ENCODE measurements around the gene PRDM15.

Gene PRDM15

DNA sequence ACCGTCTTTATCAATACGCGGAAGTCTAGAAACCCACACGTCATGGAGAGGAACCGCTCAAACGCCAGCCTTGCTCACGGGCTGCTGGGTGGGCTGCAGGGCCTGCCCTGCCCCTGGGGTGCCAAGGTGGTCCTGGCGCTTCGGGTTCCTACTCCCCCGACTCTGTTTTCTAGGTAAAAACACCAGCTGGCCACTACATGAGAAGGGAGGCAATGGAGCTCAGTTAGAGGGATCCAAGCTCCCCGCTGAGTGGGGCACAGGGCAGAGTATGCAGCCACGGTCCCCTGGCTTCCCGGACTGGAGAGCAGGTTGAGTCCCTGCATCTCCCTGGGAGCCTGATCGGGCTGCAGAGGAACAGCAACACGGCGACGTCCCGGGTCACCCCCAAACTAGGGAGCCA lies 71.0 kb downstream of the PRDM15 start:
- Histone ChIP-seq H4K91ac (ENCODE audit: low read depth, low read length) (no peak overlapping the region), H3K27ac (ENCODE audit: low read depth, low read length) (no peak overlapping the region), H3K9me3 (ENCODE audit: insufficient read depth, low read depth, low read length) (peaks cover 4% of the 10 kb centered on the region), H2BK5ac (ENCODE audit: low read depth, low read length, poor library complexity) (no peak overlapping the region), H3K14ac (ENCODE audit: low read length) (no peak overlapping the region), H3K79me1 (ENCODE audit: low read length) (no peaks in the 10 kb centered on the region), H4K12ac (ENCODE audit: low read depth, low read length) (no peak overlapping the region), H3K4me3 (ENCODE audit: low read depth, low read length) (no peak overlapping the region), H3K4me1 (ENCODE audit: control insufficient read depth in 1 of 2, insufficient read depth in 2 of 2, low read length in 2 of 2) (no peaks in the 10 kb centered on the region), H3K4me2 (ENCODE audit: low read length) (no peak overlapping the region), H2AFZ (ENCODE audit: insufficient read depth, low read length, poor library complexity) (no peak overlapping the region), H2BK12ac (ENCODE audit: low read length) (no peak overlapping the region), H3K18ac (ENCODE audit: low read length) (no peak overlapping the region), H2BK120ac (ENCODE audit: insufficient read depth, low read length, poor library complexity) (no peak overlapping the region), H3K79me2 (ENCODE audit: control insufficient read depth, insufficient read depth, low read length, poor library complexity) (no peaks in the 10 kb centered on the region), H2AK5ac (ENCODE audit: low read length) (no peak overlapping the region), H3K9ac (ENCODE audit: low read length) (no peak overlapping the region), H3K36me3 (ENCODE audit: control insufficient read depth in 1 of 2, insufficient read depth in 2 of 2, low read length in 2 of 2) (peaks cover 21 to 22% of the 10 kb centered on the region in 2 experiments), H3K4ac (ENCODE audit: low read depth, low read length) (no peak overlapping the region), H4K8ac (ENCODE audit: low read depth, low read length) (no peak overlapping the region), H3K27me3 (ENCODE audit: insufficient read depth, low read length) (no peaks in the 10 kb centered on the region), H3K23ac (ENCODE audit: low read length) (no peak overlapping the region)
- WGBS (ENCODE audit: extremely low coverage, insufficient coverage, insufficient read length): no CpG with 5 or more reads among the region's 18 CpGs
- no peak for DNase-seq

DNA sequence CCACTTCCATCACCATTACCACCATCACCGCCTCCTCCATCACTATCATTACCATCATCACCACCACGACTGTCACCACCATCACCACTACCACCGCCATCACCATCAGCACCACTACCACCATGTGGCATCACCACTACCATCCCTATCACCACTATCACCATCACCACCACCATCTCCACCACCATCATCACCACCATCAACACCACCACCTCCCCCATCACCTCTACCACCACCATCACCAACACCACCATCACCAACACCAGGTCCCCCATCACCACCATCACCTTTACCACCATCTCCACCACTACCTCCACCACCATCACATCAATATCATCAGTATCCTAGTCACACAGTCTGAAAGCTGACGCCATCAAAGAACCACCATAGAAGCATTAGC lies 72.4 kb downstream of the PRDM15 start:
- Histone ChIP-seq H2BK5ac (ENCODE audit: low read depth, low read length, poor library complexity) (no peak overlapping the region), H3K18ac (ENCODE audit: low read length) (no peak overlapping the region), H3K23ac (ENCODE audit: low read length) (no peak overlapping the region), H3K9me3 (ENCODE audit: insufficient read depth, low read depth, low read length) (peaks cover 4% of the 10 kb centered on the region), H2BK120ac (ENCODE audit: insufficient read depth, low read length, poor library complexity) (no peak overlapping the region), H2AK5ac (ENCODE audit: low read length) (no peak overlapping the region), H2BK12ac (ENCODE audit: low read length) (no peak overlapping the region), H3K79me2 (ENCODE audit: control insufficient read depth, insufficient read depth, low read length, poor library complexity) (no peaks in the 10 kb centered on the region), H3K4me3 (ENCODE audit: low read depth, low read length) (no peak overlapping the region), H3K27me3 (ENCODE audit: insufficient read depth, low read length) (no peaks in the 10 kb centered on the region), H4K8ac (ENCODE audit: low read depth, low read length) (no peak overlapping the region), H3K4me2 (ENCODE audit: low read length) (no peak overlapping the region), H3K4me1 (ENCODE audit: control insufficient read depth in 1 of 2, insufficient read depth in 2 of 2, low read length in 2 of 2) (no peaks in the 10 kb centered on the region), H3K9ac (ENCODE audit: low read length) (no peak overlapping the region), H3K27ac (ENCODE audit: low read depth, low read length) (no peak overlapping the region), H2AFZ (ENCODE audit: insufficient read depth, low read length, poor library complexity) (no peak overlapping the region), H3K4ac (ENCODE audit: low read depth, low read length) (no peak overlapping the region), H4K12ac (ENCODE audit: low read depth, low read length) (no peak overlapping the region), H4K91ac (ENCODE audit: low read depth, low read length) (no peak overlapping the region), H3K14ac (ENCODE audit: low read length) (no peak overlapping the region), H3K36me3 (ENCODE audit: control insufficient read depth in 1 of 2, insufficient read depth in 2 of 2, low read length in 2 of 2) (peaks cover 17 to 28% of the 10 kb centered on the region in 2 experiments), H3K79me1 (ENCODE audit: low read length) (no peaks in the 10 kb centered on the region)
- WGBS (ENCODE audit: extremely low coverage, insufficient coverage, insufficient read length): no CpG with 5 or more reads among the region's 4 CpGs
- no peak for DNase-seq

DNA sequence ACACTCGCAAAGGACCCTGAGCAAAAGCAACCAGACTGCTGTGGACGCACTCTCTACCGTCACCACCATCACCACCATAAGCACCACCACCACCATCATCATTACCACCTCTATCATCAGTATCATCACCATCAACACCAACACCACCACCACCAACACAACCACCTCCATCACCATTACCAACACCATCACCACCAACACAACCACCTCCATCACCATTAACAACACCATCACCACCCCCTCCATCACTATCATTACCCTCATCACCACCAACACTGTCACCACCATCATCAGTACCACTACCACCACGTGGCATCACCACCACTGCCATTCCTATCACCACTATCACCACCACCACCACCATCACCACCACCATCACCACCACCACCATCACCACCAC lies 73.5 kb downstream of the PRDM15 start:
- Histone ChIP-seq H3K79me2 (ENCODE audit: control insufficient read depth, insufficient read depth, low read length, poor library complexity) (no peaks in the 10 kb centered on the region), H2BK5ac (ENCODE audit: low read depth, low read length, poor library complexity) (no peak overlapping the region), H2AFZ (ENCODE audit: insufficient read depth, low read length, poor library complexity) (no peak overlapping the region), H3K23ac (ENCODE audit: low read length) (no peak overlapping the region), H3K4me1 (ENCODE audit: control insufficient read depth in 1 of 2, insufficient read depth in 2 of 2, low read length in 2 of 2) (no peaks in the 10 kb centered on the region), H3K9me3 (ENCODE audit: insufficient read depth, low read depth, low read length) (peaks cover 4% of the 10 kb centered on the region), H3K4me3 (ENCODE audit: low read depth, low read length) (no peak overlapping the region), H4K8ac (ENCODE audit: low read depth, low read length) (no peak overlapping the region), H4K12ac (ENCODE audit: low read depth, low read length) (no peak overlapping the region), H3K27ac (ENCODE audit: low read depth, low read length) (no peak overlapping the region), H3K9ac (ENCODE audit: low read length) (no peak overlapping the region), H3K79me1 (ENCODE audit: low read length) (no peaks in the 10 kb centered on the region), H3K14ac (ENCODE audit: low read length) (no peak overlapping the region), H2BK12ac (ENCODE audit: low read length) (no peak overlapping the region), H3K4me2 (ENCODE audit: low read length) (no peak overlapping the region), H2AK5ac (ENCODE audit: low read length) (no peak overlapping the region), H2BK120ac (ENCODE audit: insufficient read depth, low read length, poor library complexity) (no peak overlapping the region), H4K91ac (ENCODE audit: low read depth, low read length) (no peak overlapping the region), H3K36me3 (ENCODE audit: control insufficient read depth in 1 of 2, insufficient read depth in 2 of 2, low read length in 2 of 2) (peaks cover 23 to 35% of the 10 kb centered on the region in 2 experiments), H3K4ac (ENCODE audit: low read depth, low read length) (no peak overlapping the region), H3K27me3 (ENCODE audit: insufficient read depth, low read length) (no peaks in the 10 kb centered on the region), H3K18ac (ENCODE audit: low read length) (no peak overlapping the region)
- WGBS (ENCODE audit: extremely low coverage, insufficient coverage, insufficient read length): no CpG with 5 or more reads among the region's 4 CpGs
- DNase-seq: no peak

DNA sequence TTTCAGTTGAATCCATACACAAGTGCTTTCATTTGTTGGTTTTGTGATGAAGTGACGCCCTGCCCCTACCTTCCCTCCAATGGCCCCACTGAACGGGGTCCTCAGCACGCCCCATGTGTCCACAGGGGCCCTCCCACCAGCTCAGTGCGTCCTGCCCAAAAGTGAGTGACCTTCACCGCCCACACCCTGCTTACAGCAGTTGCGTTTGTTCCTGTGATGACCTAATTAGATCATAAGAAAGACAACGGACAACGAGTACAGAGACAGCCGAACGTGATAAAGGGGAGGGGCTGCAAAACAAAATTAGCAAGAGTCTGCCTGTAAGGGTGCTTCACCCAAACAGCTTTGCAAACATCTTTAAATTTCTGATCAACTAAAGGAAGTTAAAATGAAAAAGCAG lies 74.1 kb downstream of the PRDM15 start:
- H2BK5ac ChIP-seq (ENCODE audit: low read depth, low read length, poor library complexity): no peak overlapping the region
- H3K4me2 ChIP-seq (ENCODE audit: low read length): no peak overlapping the region
- no peak overlapping the region for H3K27ac ChIP-seq (ENCODE audit: low read depth, low read length)
- WGBS (ENCODE audit: extremely low coverage, insufficient coverage, insufficient read length): no CpG with 5 or more reads among the region's 10 CpGs
- no peak overlapping the region for H3K23ac ChIP-seq (ENCODE audit: low read length)
- no peaks in the 10 kb centered on the region for H3K79me1 ChIP-seq (ENCODE audit: low read length)
- no peak overlapping the region for H2AK5ac ChIP-seq (ENCODE audit: low read length)
- H4K12ac ChIP-seq (ENCODE audit: low read depth, low read length): no peak overlapping the region
- H3K14ac ChIP-seq (ENCODE audit: low read length): no peak overlapping the region
- no peaks in the 10 kb centered on the region for H3K4me1 ChIP-seq (ENCODE audit: control insufficient read depth in 1 of 2, insufficient read depth in 2 of 2, low read length in 2 of 2)
- no peak overlapping the region for H3K4me3 ChIP-seq (ENCODE audit: low read depth, low read length)
- no peak overlapping the region for H2AFZ ChIP-seq (ENCODE audit: insufficient read depth, low read length, poor library complexity)
- H3K79me2 ChIP-seq (ENCODE audit: control insufficient read depth, insufficient read depth, low read length, poor library complexity): no peaks in the 10 kb centered on the region
- H3K9me3 ChIP-seq (ENCODE audit: insufficient read depth, low read depth, low read length): peaks cover 4% of the 10 kb centered on the region
- H3K18ac ChIP-seq (ENCODE audit: low read length): no peak overlapping the region
- H3K9ac ChIP-seq (ENCODE audit: low read length): no peak overlapping the region
- no peak overlapping the region for H3K4ac ChIP-seq (ENCODE audit: low read depth, low read length)
- no peak for DNase-seq
- no peak overlapping the region for H2BK120ac ChIP-seq (ENCODE audit: insufficient read depth, low read length, poor library complexity)
- no peak overlapping the region for H2BK12ac ChIP-seq (ENCODE audit: low read length)
- H3K27me3 ChIP-seq (ENCODE audit: insufficient read depth, low read length): no peaks in the 10 kb centered on the region
- H3K36me3 ChIP-seq (ENCODE audit: control insufficient read depth in 1 of 2, insufficient read depth in 2 of 2, low read length in 2 of 2): peaks cover 21 to 29% of the 10 kb centered on the region in 2 experiments
- no peak overlapping the region for H4K91ac ChIP-seq (ENCODE audit: low read depth, low read length)
- no peak overlapping the region for H4K8ac ChIP-seq (ENCODE audit: low read depth, low read length)
